Ascending aorta (tissue), 2 donors: ENCODE measurements around the gene SLFN14. TPM values are rescaled to one million over a fixed set of nuclear protein-coding genes. Genes with fewer than 3 reads are reported as not detected.

Source experiments
- DNase-seq, 2 donors: peaks; one replicate each; pipeline ENCODE4 v3.0.0-alpha.2; 2019; ENCODE audit warnings: low spot score in 2 of 2
- H3K27ac ChIP-seq, 2 donors: fragments of 200-600 bp; sonication (generic); one replicate each; pipeline ENCODE4 v1.5.1; 2016 to 2017; ENCODE audit warnings: mild to moderate bottlenecking in 1 of 2
- H3K27me3 ChIP-seq: fragments of 200-600 bp; sonication (generic); one replicate; pipeline ENCODE4 v1.5.1; 2017
- H3K36me3 ChIP-seq, 2 donors: fragments of 200-600 bp; sonication (generic); one replicate each; pipeline ENCODE4 v1.5.1; 2016
- H3K4me1 ChIP-seq, 2 donors: fragments of 200-600 bp; sonication (generic); one replicate each; pipeline ENCODE4 v1.5.1; 2016 to 2017; ENCODE audit warnings: mild to moderate bottlenecking in 1 of 2
- H3K4me3 ChIP-seq, 2 donors: fragments of 200-600 bp; sonication (generic); one replicate each; pipeline ENCODE4 v1.5.1; 2016 to 2017; ENCODE audit warnings: mild to moderate bottlenecking in 1 of 2
- H3K9me3 ChIP-seq, 2 donors: fragments of 200-600 bp; sonication (generic); one replicate each; pipeline ENCODE4 v1.5.1; 2016
- CTCF ChIP-seq, 3 experiments: fragments of 200-600 bp in 2 of 3; fragments of 450-650 bp in 1 of 3; sonication (generic) in 2 of 3; IDR thresholded peaks; one replicate each; pipeline ENCODE4 v1.5.1; 2016 to 2019; ENCODE audit warnings: antibody characterized with exemption in 3 of 3, mild to moderate bottlenecking in 1 of 3, moderate library complexity in 1 of 3
- intact Hi-C: fragments of 100-400 bp; cut with DNase I; formaldehyde crosslinking; loops from one replicate; pipeline ENCODE4 v1.15.1; 2023
- total RNA-seq: library from RNA; depleted of rRNA; stranded (reverse); fragments of >200 nt; gene quantifications from one replicate; pipeline ENCODE4 v1.1.0, GENCODE V29; 2016

Gene SLFN14
- total RNA-seq, 1 donor from 2014 or later = not detected

- H3K27ac ChIP-seq = no peak overlapping the region
- no peaks in the 10 kb centered on the region for H3K36me3 ChIP-seq
- no peak overlapping the region for H3K4me3 ChIP-seq
- no peaks in the 10 kb centered on the region for H3K27me3 ChIP-seq
- intact Hi-C loops = no loop called here
- H3K9me3 ChIP-seq = no peaks in the 10 kb centered on the region
- no peak for TF ChIP-seq CTCF (IDR thresholded peaks at IDR 0.05)
- peaks cover 5 to 19% of the 10 kb centered on the region in 2 donors for H3K4me1 ChIP-seq
- DNase-seq = no peak
Observed at GRCh38 chr17:35584061-35584460, 23.4 kb upstream of the SLFN14 start.

- Histone ChIP-seq H3K36me3 (peaks cover 0 to 11% of the 10 kb centered on the region in 2 donors), H3K27me3 (no peaks in the 10 kb centered on the region), H3K9me3 (no peaks in the 10 kb centered on the region), H3K4me3 (peak overlapping the region; percentile 72 to 82), H3K4me1 (peaks cover 0 to 12% of the 10 kb centered on the region in 2 donors), H3K27ac (peak overlapping the region; percentile 85 to 94)
- DNase-seq = no peak
- intact Hi-C loops = loop anchor here (1.0 to 10.0 kb wide), 3 partner anchors 8 to 594 kb away; partner anchors contain the start of genes AP2B1 and LIG3
- no peak for TF ChIP-seq CTCF (IDR thresholded peaks at IDR 0.05)
Observed at GRCh38 chr17:35578929-35579432, 18.4 kb upstream of the SLFN14 start.

- intact Hi-C loops = loop anchor here (1.0 to 10.0 kb wide), 3 partner anchors 9 to 594 kb away; partner anchors contain the start of genes AP2B1 and LIG3
- peak; percentile 67 to 95 for DNase-seq
- H3K4me1 ChIP-seq = peaks cover 0 to 12% of the 10 kb centered on the region in 2 donors
- no peaks in the 10 kb centered on the region for H3K9me3 ChIP-seq
- H3K27me3 ChIP-seq = no peaks in the 10 kb centered on the region
- peak within 1 kb of the TSS; percentile 72 to 82 for H3K4me3 ChIP-seq
- H3K27ac ChIP-seq = peak within 1 kb of the TSS; percentile 85 to 94
- peaks cover 0 to 17% of the 10 kb centered on the region in 2 donors for H3K36me3 ChIP-seq
- TF ChIP-seq CTCF (IDR thresholded peaks at IDR 0.05) = no peak
Observed at GRCh38 chr17:35578197-35578928, 17.7 kb upstream of the SLFN14 start, which contains the start of gene PEX12. PEX12 (minus strand) TSS chr17:35578571; CDS start chr17:35578021, 550 bp downstream.

- TF ChIP-seq CTCF (IDR thresholded peaks at IDR 0.05) = no peak
- intact Hi-C loops = loop anchor here (1.0 to 10.0 kb wide), 3 partner anchors 9 to 593 kb away; partner anchors contain the start of genes AP2B1 and LIG3
Observed at GRCh38 chr17:35577830-35578196, 17.2 kb upstream of the SLFN14 start.

GRCh38 chr17:35575759-35576158 is 15.1 kb upstream of the SLFN14 start:
- Histone ChIP-seq H3K9me3 (no peaks in the 10 kb centered on the region), H3K27me3 (no peaks in the 10 kb centered on the region), H3K4me1 (peaks cover 0 to 12% of the 10 kb centered on the region in 2 donors), H3K27ac (no peak overlapping the region), H3K4me3 (no peak overlapping the region), H3K36me3 (peaks cover 0 to 20% of the 10 kb centered on the region in 2 donors)
- TF ChIP-seq CTCF (IDR thresholded peaks at IDR 0.05) = no peak
- intact Hi-C loops = loop anchor here (10.0 kb wide), 1 partner anchor 591 kb away; the partner anchor contains the start of gene LIG3
- DNase-seq = no peak

More at GRCh38 chr17:35577830-35578196, 17.2 kb upstream of the SLFN14 start:
- Histone ChIP-seq H3K36me3 (peaks cover 0 to 20% of the 10 kb centered on the region in 2 donors), H3K4me3 (peak overlapping the region; percentile 72 to 82), H3K27me3 (no peaks in the 10 kb centered on the region), H3K9me3 (no peaks in the 10 kb centered on the region), H3K27ac (peak overlapping the region; percentile 85 to 94), H3K4me1 (peaks cover 0 to 12% of the 10 kb centered on the region in 2 donors)
- DNase-seq = no peak
